Astrocyte (in vitro differentiated cells and primary cell): ENCODE measurements around the gene DCAF4. TPM values are rescaled to one million over a fixed set of nuclear protein-coding genes. Genes with fewer than 3 reads are reported as not detected.

ENCODE experiments used
- DNase-seq: peaks from one replicate; pipeline ENCODE4 v3.0.0-alpha.2; 2010; ENCODE audit warnings: low read depth
- FAIRE-seq: peaks from 2 replicates; lab custom pipeline; 2011; peaks lifted over from hg19 to GRCh38; lab: Jason Lieb, UNC
- H2AFZ ChIP-seq: 2 replicates; pipeline ENCODE4 v1.6.0; 2012; ENCODE audit warnings: low read depth, low read length, inconsistent platforms
- H3K27ac ChIP-seq: 2 replicates; pipeline ENCODE4 v1.5.1; 2011; ENCODE audit warnings: low read depth, low read length, inconsistent platforms
- H3K27me3 ChIP-seq: 2 replicates; pipeline ENCODE4 v1.6.0; 2011; ENCODE audit warnings: low read length, inconsistent platforms; ENCODE audit not compliant: insufficient read depth
- H3K36me3 ChIP-seq: 2 replicates; pipeline ENCODE4 v1.5.1; 2011; ENCODE audit warnings: low read length, inconsistent platforms; ENCODE audit not compliant: insufficient read depth
- H3K4me1 ChIP-seq: 2 replicates; pipeline ENCODE4 v1.5.1; 2011; ENCODE audit warnings: low read length, inconsistent platforms; ENCODE audit not compliant: insufficient read depth
- H3K4me2 ChIP-seq: 2 replicates; pipeline ENCODE4 v1.6.0; 2012; ENCODE audit warnings: low read length, inconsistent platforms
- H3K4me3 ChIP-seq: 2 replicates; pipeline ENCODE4 v1.5.1; 2011; ENCODE audit warnings: low read depth, mild to moderate bottlenecking, low read length, inconsistent platforms; ENCODE audit not compliant: insufficient read depth
- H3K79me2 ChIP-seq: 2 replicates; pipeline ENCODE4 v1.6.0; 2012; ENCODE audit warnings: mild to moderate bottlenecking, low read length, inconsistent platforms; ENCODE audit not compliant: insufficient read depth
- H3K9ac ChIP-seq: 2 replicates; pipeline ENCODE4 v1.6.0; 2012; ENCODE audit warnings: mild to moderate bottlenecking, low read length, inconsistent platforms
- H3K9me3 ChIP-seq: 2 replicates; pipeline ENCODE4 v1.5.1; 2012; ENCODE audit warnings: low read depth, mild to moderate bottlenecking, low read length, inconsistent platforms; ENCODE audit not compliant: insufficient read depth
- H4K20me1 ChIP-seq: 2 replicates; pipeline ENCODE4 v1.6.0; 2012; ENCODE audit warnings: low read length, inconsistent platforms; ENCODE audit not compliant: insufficient read depth
- H3K27ac Mint-ChIP-seq: one replicate; pipeline ENCODE4 v1.8.0; 2021; ENCODE audit warnings: mild to moderate bottlenecking, mixed read lengths; ENCODE audit not compliant: unreplicated experiment
- H3K27me3 Mint-ChIP-seq: one replicate; pipeline ENCODE4 v1.8.0; 2021; ENCODE audit warnings: low read depth, mixed read lengths; ENCODE audit not compliant: unreplicated experiment
- H3K36me3 Mint-ChIP-seq: one replicate; pipeline ENCODE4 v1.8.0; 2021; ENCODE audit warnings: low read depth, mixed read lengths; ENCODE audit not compliant: unreplicated experiment
- H3K4me1 Mint-ChIP-seq: one replicate; pipeline ENCODE4 v1.8.0; 2021; ENCODE audit warnings: low read depth, mixed read lengths; ENCODE audit not compliant: unreplicated experiment
- H3K4me3 Mint-ChIP-seq: one replicate; pipeline ENCODE4 v1.8.0; 2021; ENCODE audit warnings: mild to moderate bottlenecking, moderate library complexity, mixed read lengths; ENCODE audit not compliant: unreplicated experiment
- H3K9me3 Mint-ChIP-seq: one replicate; pipeline ENCODE4 v1.8.0; 2021; ENCODE audit warnings: mild to moderate bottlenecking, mixed read lengths; ENCODE audit not compliant: unreplicated experiment
- EZH2 ChIP-seq: IDR thresholded peaks from 2 replicates; pipeline ENCODE4 v1.6.1; 2012; ENCODE audit warnings: mild to moderate bottlenecking, low read length, inconsistent platforms; ENCODE audit not compliant: insufficient read depth
- total RNA-seq: library from RNA; stranded (reverse); gene quantifications from 2 replicates; pipeline ENCODE4 v1.2.1, GENCODE V29; 2021
- TF ChIP-seq, protein P1 (sequence below): IDR thresholded peaks from 2 replicates; pipeline ENCODE4 v1.5.1; 2011; ENCODE audit warnings: low read depth, mild to moderate bottlenecking, inconsistent platforms, low read length, moderate library complexity; ENCODE audit not compliant: insufficient read depth

Gene DCAF4
- total RNA-seq, 1 donor from 2014 or later, result 33.5 TPM

DNA sequence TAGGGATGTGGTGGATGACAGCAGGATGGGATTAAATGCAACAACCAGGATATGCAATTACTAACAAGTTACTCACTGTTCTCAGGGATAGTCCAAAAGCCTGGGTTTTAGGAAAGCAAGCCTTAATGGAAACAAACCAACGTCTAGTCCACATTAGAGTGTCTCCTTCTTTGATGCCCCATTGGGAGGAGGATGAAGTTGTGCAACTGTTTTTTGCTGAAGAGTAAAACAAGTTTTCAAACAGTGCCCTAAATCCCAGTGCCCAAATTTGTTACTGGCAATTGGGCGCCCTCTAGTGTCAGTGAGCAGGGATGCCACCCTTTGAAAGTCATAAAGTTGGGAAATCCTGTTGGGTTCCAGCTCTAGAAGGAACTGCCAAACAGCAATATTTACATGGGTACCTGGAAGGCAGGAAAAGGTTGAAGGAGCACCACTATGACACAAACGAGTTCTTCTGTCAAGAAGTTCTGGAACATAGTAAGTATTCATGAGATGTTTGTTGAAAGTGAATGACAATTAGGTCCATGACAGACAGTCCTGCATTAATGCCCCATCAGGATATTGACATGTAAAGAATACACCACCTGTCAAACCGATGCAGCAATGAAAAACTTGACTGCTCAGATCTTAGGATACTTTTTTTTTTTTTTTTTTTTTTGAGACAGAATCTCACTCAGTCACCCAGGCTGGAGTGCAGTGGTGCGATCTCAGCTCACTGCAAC lies 21.3 kb upstream of the DCAF4 start:
- Histone ChIP-seq H3K79me2 (no peaks in the 10 kb centered on the region), H3K36me3 (no peaks in the 10 kb centered on the region), H3K4me3 (no peak overlapping the region), H3K9me3 (no peaks in the 10 kb centered on the region), H3K9ac (no peak overlapping the region), H3K27me3 (no peaks in the 10 kb centered on the region), H2AFZ (no peak overlapping the region), H3K4me1 (peaks cover 40% of the 10 kb centered on the region), H3K27ac (no peak overlapping the region), H3K4me2 (peak overlapping the region; percentile 19), H4K20me1 (no peaks in the 10 kb centered on the region)
- Mint-ChIP-seq H3K4me1 (peaks cover 36% of the 10 kb centered on the region), H3K27ac (peak overlapping the region; percentile 58), H3K4me3 (no peak overlapping the region), H3K9me3 (peaks cover 4% of the 10 kb centered on the region), H3K36me3 (no peaks in the 10 kb centered on the region), H3K27me3 (peaks cover 8% of the 10 kb centered on the region)
- FAIRE-seq (peak; percentile 34), DNase-seq (peak; percentile 42)
- TF ChIP-seq EZH2, result no peak
- TF ChIP-seq, protein P1, sequence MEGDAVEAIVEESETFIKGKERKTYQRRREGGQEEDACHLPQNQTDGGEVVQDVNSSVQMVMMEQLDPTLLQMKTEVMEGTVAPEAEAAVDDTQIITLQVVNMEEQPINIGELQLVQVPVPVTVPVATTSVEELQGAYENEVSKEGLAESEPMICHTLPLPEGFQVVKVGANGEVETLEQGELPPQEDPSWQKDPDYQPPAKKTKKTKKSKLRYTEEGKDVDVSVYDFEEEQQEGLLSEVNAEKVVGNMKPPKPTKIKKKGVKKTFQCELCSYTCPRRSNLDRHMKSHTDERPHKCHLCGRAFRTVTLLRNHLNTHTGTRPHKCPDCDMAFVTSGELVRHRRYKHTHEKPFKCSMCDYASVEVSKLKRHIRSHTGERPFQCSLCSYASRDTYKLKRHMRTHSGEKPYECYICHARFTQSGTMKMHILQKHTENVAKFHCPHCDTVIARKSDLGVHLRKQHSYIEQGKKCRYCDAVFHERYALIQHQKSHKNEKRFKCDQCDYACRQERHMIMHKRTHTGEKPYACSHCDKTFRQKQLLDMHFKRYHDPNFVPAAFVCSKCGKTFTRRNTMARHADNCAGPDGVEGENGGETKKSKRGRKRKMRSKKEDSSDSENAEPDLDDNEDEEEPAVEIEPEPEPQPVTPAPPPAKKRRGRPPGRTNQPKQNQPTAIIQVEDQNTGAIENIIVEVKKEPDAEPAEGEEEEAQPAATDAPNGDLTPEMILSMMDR, result peak; percentile 99

DNA sequence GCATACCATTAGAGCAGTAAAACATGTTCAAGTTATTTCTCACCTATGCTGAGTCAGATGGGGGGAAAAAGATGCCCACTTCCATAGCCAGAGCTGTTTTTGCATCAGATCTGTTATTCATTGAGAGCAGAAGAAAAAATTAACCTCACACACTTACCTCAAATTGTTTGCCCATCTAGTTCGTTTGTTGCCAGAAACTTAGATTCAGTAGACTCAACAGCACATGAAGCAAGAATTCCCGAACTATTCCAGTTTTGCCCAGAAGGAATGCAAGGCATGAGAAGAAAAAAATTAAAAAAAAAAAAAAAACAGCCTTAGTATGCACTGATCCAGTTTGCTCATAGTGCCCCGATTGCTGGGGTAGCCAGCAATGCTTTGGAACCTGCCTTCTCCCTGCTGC lies 19.9 kb upstream of the DCAF4 start:
- no peaks in the 10 kb centered on the region for H3K36me3 ChIP-seq
- H3K4me3 ChIP-seq, result no peak overlapping the region
- peak overlapping the region; percentile 77 for H3K4me2 ChIP-seq
- H3K27ac ChIP-seq, result peak overlapping the region; percentile 35
- no peaks in the 10 kb centered on the region for H3K36me3 Mint-ChIP-seq
- no peaks in the 10 kb centered on the region for H3K27me3 ChIP-seq
- TF ChIP-seq, protein P1, result no peak
- no peak for TF ChIP-seq EZH2
- FAIRE-seq, result no peak
- peak; percentile 93 for DNase-seq
- peaks cover 4% of the 10 kb centered on the region for H3K9me3 Mint-ChIP-seq
- H3K9me3 ChIP-seq, result no peaks in the 10 kb centered on the region
- no peaks in the 10 kb centered on the region for H4K20me1 ChIP-seq
- H2AFZ ChIP-seq, result no peak overlapping the region
- H3K4me3 Mint-ChIP-seq, result no peak overlapping the region
- no peak overlapping the region for H3K9ac ChIP-seq
- peaks cover 40% of the 10 kb centered on the region for H3K4me1 ChIP-seq
- H3K79me2 ChIP-seq, result no peaks in the 10 kb centered on the region
- H3K27me3 Mint-ChIP-seq, result no peaks in the 10 kb centered on the region
- H3K27ac Mint-ChIP-seq, result peak overlapping the region; percentile 3
- H3K4me1 Mint-ChIP-seq, result peaks cover 36% of the 10 kb centered on the region

DNA sequence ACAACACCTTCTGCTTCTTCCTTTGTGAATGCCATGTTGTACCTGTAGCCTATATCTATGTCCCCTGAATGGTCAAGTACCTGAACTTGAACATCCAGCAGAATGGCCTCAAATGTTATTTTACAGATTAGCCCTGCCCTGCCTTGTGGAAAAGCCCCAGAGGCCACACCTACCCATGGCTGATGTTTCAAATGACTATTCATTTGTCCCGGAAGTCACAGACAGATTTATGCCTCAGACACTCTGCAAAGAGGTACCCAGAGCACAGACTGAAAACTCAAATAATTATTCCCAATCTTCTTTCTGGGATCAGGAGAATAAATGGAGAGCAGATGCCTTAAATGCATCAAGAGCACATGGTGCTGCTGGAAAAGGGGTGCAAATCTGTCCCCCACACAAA lies 19.4 kb upstream of the DCAF4 start:
- no peaks in the 10 kb centered on the region for H3K27me3 ChIP-seq
- Mint-ChIP-seq H3K27me3 (no peaks in the 10 kb centered on the region), H3K4me3 (no peak overlapping the region), H3K36me3 (no peaks in the 10 kb centered on the region), H3K27ac (no peak overlapping the region), H3K4me1 (peaks cover 36% of the 10 kb centered on the region), H3K9me3 (peaks cover 4% of the 10 kb centered on the region)
- FAIRE-seq (no peak), DNase-seq (no peak)
- no peaks in the 10 kb centered on the region for H3K9me3 ChIP-seq
- TF ChIP-seq, protein P1, result no peak
- no peak for TF ChIP-seq EZH2
- no peak overlapping the region for H2AFZ ChIP-seq
- H3K79me2 ChIP-seq, result no peaks in the 10 kb centered on the region
- H4K20me1 ChIP-seq, result no peaks in the 10 kb centered on the region
- H3K36me3 ChIP-seq, result no peaks in the 10 kb centered on the region
- H3K4me1 ChIP-seq, result peaks cover 40% of the 10 kb centered on the region
- peak overlapping the region; percentile 77 for H3K4me2 ChIP-seq
- H3K27ac ChIP-seq, result no peak overlapping the region
- no peak overlapping the region for H3K4me3 ChIP-seq
- no peak overlapping the region for H3K9ac ChIP-seq
